Panc1 (cell line): ENCODE results near the gene HELZ2. TPM values are rescaled to one million over a fixed set of nuclear protein-coding genes. Genes with fewer than 3 reads are reported as not detected.

Source experiments
- ATAC-seq: fragments of 200-7000 bp; cut with Tn5 transposase; 2 replicates; pipeline ENCODE4 v1.9.1; 2020; ENCODE audit warnings: mild to moderate bottlenecking, moderate library complexity
- BruUV-seq: library from RNA; stranded (reverse); fragments of 400-500 nt; replicated peaks from 2 replicates; lab custom pipeline; 2021; lab: Mats Ljungman, UMichigan
- CTCF ChIA-PET: fragments of 300-600 bp; sonication (Branson Sonifier 250); formaldehyde crosslinking; loops from one replicate; lab custom pipeline; 2022; ENCODE audit warnings: antibody characterized with exemption; lab: Charles Lee
- POLR2A ChIA-PET: fragments of 300-600 bp; sonication (Branson Sonifier 250); formaldehyde crosslinking; loops from one replicate; lab custom pipeline; 2022; ENCODE audit warnings: antibody characterized with exemption; lab: Charles Lee
- DNase-seq: peaks from one replicate; pipeline ENCODE4 v3.0.0-alpha.2; 2010; ENCODE audit warnings: low read depth, low spot score
- H3K27ac ChIP-seq: 2 replicates; pipeline ENCODE4 v1.5.1; 2011; ENCODE audit warnings: mild to moderate bottlenecking, low read length, inconsistent platforms
- H3K27me3 ChIP-seq: fragments of 200-500 bp; sonication (Bioruptor generic); 2 replicates; pipeline ENCODE4 v1.6.0; 2014; ENCODE audit warnings: low read length, inconsistent platforms; ENCODE audit not compliant: control insufficient read depth, insufficient read depth
- H3K36me3 ChIP-seq: fragments of 200-500 bp; sonication (Bioruptor generic); 2 replicates; pipeline ENCODE4 v1.5.1; 2014; ENCODE audit warnings: inconsistent platforms, mild to moderate bottlenecking, low read length, moderate library complexity; ENCODE audit not compliant: control insufficient read depth, insufficient read depth
- H3K4me1 ChIP-seq: 2 replicates; pipeline ENCODE4 v1.5.1; 2011; ENCODE audit warnings: inconsistent platforms, mild to moderate bottlenecking, low read length, moderate library complexity; ENCODE audit not compliant: control insufficient read depth, insufficient read depth
- H3K4me3 ChIP-seq, 2 experiments: 2 replicates each; pipeline ENCODE4 v1.5.1; 2011 to 2012; ENCODE audit warnings: low read depth in 2 of 2, low read length in 2 of 2, mild to moderate bottlenecking in 2 of 2, inconsistent platforms in 1 of 2, moderate library complexity in 1 of 2
- H3K9me3 ChIP-seq: fragments of 200-500 bp; sonication (Bioruptor generic); 2 replicates; pipeline ENCODE4 v1.5.1; 2014; ENCODE audit warnings: low read depth, mild to moderate bottlenecking, inconsistent platforms, low read length, moderate library complexity; ENCODE audit not compliant: control insufficient read depth, insufficient read depth
- CTCF ChIP-seq: fragments of 450-650 bp; IDR thresholded peaks from 2 replicates; pipeline ENCODE4 v1.5.1; 2017; ENCODE audit warnings: mild to moderate bottlenecking
- POLR2AphosphoS5 ChIP-seq: IDR thresholded peaks from 2 replicates; pipeline ENCODE4 v1.6.1; 2012; ENCODE audit warnings: mild to moderate bottlenecking, low read depth, low read length, moderate library complexity
- REST ChIP-seq, 2 experiments: IDR thresholded peaks; 2 replicates each; pipeline ENCODE4 v1.6.1; 2011 to 2012; ENCODE audit warnings: low read depth in 2 of 2, control low read depth in 1 of 2, low read length in 1 of 2, mild to moderate bottlenecking in 1 of 2, moderate library complexity in 1 of 2; ENCODE audit not compliant: insufficient read depth in 1 of 2
- SIN3A ChIP-seq: IDR thresholded peaks from 2 replicates; pipeline ENCODE4 v1.6.1; 2012; ENCODE audit warnings: low read depth, mild to moderate bottlenecking, low read length, moderate library complexity, borderline replicate concordance; ENCODE audit not compliant: insufficient read depth
- TCF7L2 ChIP-seq: IDR thresholded peaks from 2 replicates; pipeline ENCODE4 v1.6.1; 2011; ENCODE audit warnings: mild to moderate bottlenecking, low read depth, low read length, inconsistent platforms
- in situ Hi-C: cut with HindIII; loops from 2 replicates; pipeline ENCODE4 v1.10.0; 2016; ENCODE audit warnings: low sequenced_read_pairs, low pct_unique_long_range_greater_than_20kb
- intact Hi-C: fragments of 100-400 bp; cut with micrococcal nuclease; formaldehyde crosslinking; loops from one replicate; pipeline ENCODE4 v1.10.0; 2022; ENCODE audit not compliant: unreplicated experiment
- total RNA-seq: library from RNA; stranded (reverse); gene quantifications from one replicate; pipeline ENCODE4 v1.2.1, GENCODE V29; 2021; ENCODE audit not compliant: unreplicated experiment

Gene HELZ2
- total RNA-seq, 1 experiment from 2014 or later, result 41.5 TPM

GRCh38 chr20:63587256-63587655, 13.2 kb upstream of the HELZ2 start:
- intact Hi-C loops (no loop called here), in situ Hi-C loops (no loop called here)
- H3K36me3 ChIP-seq, result no peaks in the 10 kb centered on the region
- POLR2A ChIA-PET, result no interaction called here
- H3K4me1 ChIP-seq, result no peaks in the 10 kb centered on the region
- BruUV-seq, result no TSS peak
- no peaks in the 10 kb centered on the region for H3K9me3 ChIP-seq
- CTCF ChIA-PET, result no interaction called here
- ATAC-seq, result no peak
- no peak for DNase-seq
- no peak overlapping the region for H3K4me3 ChIP-seq
- no peaks in the 10 kb centered on the region for H3K27me3 ChIP-seq
- TF ChIP-seq REST (IDR thresholded peaks at IDR 0.05; ENCODE audit: insufficient read depth in 1 of 2, low read depth in 2 of 2, low read length in 1 of 2) (no peak), SIN3A (no peak), TCF7L2 (no peak), CTCF (no peak), POLR2AphosphoS5 (no peak)
- H3K27ac ChIP-seq, result no peak overlapping the region

GRCh38 chr20:63586797-63587196, 12.8 kb upstream of the HELZ2 start:
- Histone ChIP-seq H3K27me3 (no peaks in the 10 kb centered on the region), H3K4me3 (no peak overlapping the region), H3K27ac (no peak overlapping the region), H3K9me3 (no peaks in the 10 kb centered on the region), H3K36me3 (no peaks in the 10 kb centered on the region), H3K4me1 (no peaks in the 10 kb centered on the region)
- DNase-seq (no peak), ATAC-seq (no peak)
- TF ChIP-seq POLR2AphosphoS5 (no peak), REST (IDR thresholded peaks at IDR 0.05; ENCODE audit: insufficient read depth in 1 of 2, low read depth in 2 of 2, low read length in 1 of 2) (no peak), SIN3A (no peak), CTCF (no peak), TCF7L2 (no peak)
- in situ Hi-C loops, result no loop called here
- ChIA-PET POLR2A (no interaction called here), CTCF (no interaction called here)
- intact Hi-C loops, result no loop called here
- no TSS peak for BruUV-seq
